GM18867 (cell line): Measurements from ENCODE around the gene MBLAC1.

ENCODE experiments used
- ATAC-seq: cut with Tn5 transposase; IDR thresholded peaks from one replicate; pipeline ENCODE4 v1.9.1; 2021; ENCODE audit warnings: mild to moderate bottlenecking, moderate library complexity; ENCODE audit not compliant: unreplicated experiment

The MBLAC1 gene, protein sequence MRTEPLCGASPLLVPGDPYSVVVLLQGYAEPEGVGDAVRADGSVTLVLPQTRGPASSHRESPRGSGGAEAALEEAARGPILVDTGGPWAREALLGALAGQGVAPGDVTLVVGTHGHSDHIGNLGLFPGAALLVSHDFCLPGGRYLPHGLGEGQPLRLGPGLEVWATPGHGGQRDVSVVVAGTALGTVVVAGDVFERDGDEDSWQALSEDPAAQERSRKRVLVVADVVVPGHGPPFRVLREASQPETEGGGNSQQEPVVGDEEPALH

GRCh38 chr7:100126931-100127865 lies at the start of gene MBLAC1:
Gene MBLAC1, plus strand, starts transcription at chr7:100126967. Its CDS starts 429 bp downstream, at chr7:100127396.
- peak; percentile 69 for ATAC-seq

- ATAC-seq = no peak
Measured at GRCh38 chr7:100077205-100077604, 49.6 kb upstream of the MBLAC1 start.

GRCh38 chr7:100079024-100079560 lies 47.7 kb upstream of the MBLAC1 start:
- ATAC-seq = no peak

DNA sequence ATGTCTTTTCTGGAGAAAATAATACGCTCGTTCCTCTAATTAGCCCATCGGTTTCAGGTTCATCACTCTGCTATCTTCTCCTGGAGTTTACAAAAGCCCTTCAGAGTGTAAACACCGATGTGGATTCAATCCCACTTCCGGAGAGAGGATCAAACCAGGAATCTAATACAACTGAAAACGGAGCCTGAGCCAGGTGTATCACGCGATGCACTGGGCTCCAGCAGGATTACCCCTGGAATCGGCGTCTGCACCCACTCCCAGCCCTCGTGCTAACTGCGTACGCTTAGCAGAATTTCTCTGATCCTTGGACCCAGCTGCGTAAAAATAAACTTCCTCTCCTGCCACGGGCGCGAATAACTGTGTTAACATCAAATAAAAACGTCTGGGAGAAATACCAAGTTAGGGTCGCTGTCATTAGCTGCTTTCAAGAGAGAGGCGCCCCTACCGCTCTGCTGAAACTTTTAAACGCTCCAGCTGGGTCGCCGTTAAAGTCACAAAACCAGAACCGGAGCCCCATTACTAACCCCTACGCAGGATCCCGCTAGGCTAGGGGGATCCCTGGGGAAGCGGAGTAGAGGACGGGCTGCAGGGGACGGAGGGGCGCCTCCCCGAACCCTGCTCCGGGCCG lies 45.7 kb upstream of the MBLAC1 start:
- no peak for ATAC-seq

GRCh38 chr7:100081535-100082102 lies 45.1 kb upstream of the MBLAC1 start, which contains the start of gene ZNF3:
Gene ZNF3, minus strand, starts transcription at chr7:100081723. Its CDS starts 4,366 bp downstream, at chr7:100077357.
- peak; percentile 85 for ATAC-seq

- ATAC-seq = no peak
Measured at GRCh38 chr7:100082978-100083377, 43.8 kb upstream of the MBLAC1 start.

DNA sequence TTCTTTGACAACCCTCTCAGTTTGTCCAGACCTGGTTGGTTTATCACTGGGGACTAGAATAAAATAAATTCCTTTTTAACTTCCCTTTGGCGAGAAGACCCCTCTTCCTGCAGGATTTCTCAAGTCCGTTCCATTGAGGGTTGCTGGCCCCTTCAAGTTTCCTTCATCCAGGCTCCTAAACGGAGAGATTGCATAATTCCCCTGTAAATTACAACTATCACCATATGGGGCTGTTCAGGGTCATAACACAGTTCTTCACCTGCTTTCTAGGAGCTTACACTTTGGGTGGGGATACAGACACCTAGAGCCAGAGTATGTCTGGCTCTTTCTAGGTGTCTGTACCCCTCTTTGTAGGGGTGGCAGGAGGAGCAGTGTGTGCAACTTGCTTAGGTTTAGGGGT lies 41.3 kb upstream of the MBLAC1 start:
- no peak for ATAC-seq

GRCh38 chr7:100087055-100087750 lies 39.6 kb upstream of the MBLAC1 start:
- ATAC-seq = no peak

GRCh38 chr7:100088095-100088620 lies 38.6 kb upstream of the MBLAC1 start:
- no peak for ATAC-seq

DNA sequence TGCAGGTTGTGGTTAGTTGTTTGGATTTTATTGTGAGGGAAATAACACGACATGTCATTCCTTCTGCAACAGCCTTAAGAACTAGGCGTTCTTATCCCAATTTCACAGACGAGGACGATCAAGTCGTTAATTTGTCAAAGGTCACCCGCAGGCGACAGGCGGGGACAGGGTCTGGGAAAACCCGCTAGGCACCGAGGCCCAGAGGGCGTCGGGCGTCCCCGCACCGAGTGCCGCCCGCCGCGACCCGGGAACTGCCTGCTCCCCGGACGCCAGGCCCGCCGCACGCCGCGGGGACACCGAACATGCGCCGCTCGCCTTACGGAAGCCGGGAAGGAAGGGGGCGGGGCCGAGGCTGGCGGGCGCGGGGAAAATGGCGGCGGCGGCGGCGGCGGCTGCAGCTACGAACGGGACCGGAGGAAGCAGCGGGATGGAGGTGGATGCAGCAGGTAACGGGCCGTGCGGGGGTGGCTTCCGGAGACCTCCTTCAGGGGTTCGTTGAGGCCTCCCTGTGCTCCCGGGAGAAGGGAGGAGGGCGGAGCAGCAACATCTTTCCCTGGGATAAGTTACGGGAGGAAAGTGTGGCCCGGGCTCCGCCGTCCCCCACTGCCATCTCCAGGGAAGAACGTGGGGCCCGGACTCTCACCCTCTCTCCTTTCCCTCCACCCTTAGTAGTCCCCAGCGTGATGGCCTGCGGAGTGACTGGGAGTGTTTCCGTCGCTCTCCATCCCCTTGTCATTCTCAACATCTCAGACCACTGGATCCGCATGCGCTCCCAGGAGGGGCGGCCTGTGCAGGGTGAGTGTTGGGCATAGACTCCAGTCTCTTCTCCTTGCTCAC lies 37.9 kb upstream of the MBLAC1 start, which contains the start of gene COPS6:
Gene COPS6 (plus strand): TSS at position 349 of the 837 bp plus-strand sequence. CDS start 22 bp downstream, at position 371.
- no peak for ATAC-seq

DNA sequence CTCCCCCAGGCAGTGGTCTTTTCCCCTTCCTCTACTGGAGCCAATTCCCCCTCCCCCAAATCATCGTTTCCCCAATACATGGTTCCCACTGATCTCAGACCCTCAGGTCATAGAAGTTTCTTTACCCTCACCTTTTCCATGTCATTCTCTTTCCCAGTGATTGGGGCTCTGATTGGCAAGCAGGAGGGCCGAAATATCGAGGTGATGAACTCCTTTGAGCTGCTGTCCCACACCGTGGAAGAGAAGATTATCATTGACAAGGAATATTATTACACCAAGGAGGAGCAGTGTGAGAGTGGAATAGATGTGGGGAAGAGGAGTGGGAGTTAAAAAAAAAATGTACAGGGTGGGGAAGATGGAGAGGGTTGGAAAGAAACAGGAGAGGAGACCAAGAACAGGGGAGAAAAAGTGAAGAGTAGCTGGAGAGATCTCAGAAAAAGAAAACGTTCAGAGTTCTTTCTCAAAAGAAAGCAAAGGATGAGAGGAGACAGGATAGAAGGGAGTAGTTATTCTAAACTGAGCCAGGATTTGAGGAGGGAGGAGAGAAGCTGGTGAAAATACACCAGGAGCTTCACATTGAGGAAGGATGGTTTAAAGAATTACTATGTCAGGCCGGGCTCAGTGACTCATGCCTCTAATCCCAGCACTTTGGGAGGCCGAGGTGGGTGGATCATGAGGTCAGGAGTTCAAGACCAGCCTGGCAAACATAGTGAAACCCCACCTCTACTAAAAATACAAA lies 37.1 kb upstream of the MBLAC1 start:
- ATAC-seq = no peak

DNA sequence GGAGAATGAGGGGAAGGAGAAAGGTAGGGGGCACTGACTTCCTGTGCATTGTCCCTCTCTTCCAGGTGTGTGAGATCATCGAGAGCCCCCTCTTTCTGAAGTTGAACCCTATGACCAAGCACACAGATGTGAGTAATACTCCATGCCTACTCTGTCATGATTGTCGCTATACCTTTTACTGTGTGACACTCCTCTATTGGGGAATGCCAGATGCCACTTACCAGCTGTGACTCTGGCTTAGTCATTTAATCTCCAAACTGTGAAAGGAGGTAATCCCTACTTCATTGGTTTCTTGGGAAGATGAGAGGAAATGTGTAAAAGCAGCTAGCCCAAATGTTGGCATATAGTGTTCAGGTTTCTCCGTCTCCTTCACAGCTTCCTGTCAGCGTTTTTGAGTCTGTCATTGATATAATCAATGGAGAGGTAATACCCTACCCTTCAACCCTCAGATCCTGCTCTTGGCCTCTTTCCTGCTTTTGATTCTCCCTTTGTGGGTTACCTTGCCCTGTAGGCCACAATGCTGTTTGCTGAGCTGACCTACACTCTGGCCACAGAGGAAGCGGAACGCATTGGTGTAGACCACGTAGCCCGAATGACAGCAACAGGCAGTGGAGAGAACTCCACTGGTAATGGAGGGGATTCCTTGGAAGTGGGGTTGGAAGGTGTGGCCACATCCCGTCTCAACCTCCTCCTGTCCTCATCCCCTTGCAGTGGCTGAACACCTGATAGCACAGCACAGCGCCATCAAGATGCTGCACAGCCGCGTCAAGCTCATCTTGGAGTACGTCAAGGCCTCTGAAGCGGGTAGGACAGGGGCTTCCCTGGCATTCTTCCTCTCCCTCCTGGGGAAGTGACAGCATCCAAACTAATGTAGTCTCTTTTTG lies 36.0 kb upstream of the MBLAC1 start:
- ATAC-seq = no peak

DNA sequence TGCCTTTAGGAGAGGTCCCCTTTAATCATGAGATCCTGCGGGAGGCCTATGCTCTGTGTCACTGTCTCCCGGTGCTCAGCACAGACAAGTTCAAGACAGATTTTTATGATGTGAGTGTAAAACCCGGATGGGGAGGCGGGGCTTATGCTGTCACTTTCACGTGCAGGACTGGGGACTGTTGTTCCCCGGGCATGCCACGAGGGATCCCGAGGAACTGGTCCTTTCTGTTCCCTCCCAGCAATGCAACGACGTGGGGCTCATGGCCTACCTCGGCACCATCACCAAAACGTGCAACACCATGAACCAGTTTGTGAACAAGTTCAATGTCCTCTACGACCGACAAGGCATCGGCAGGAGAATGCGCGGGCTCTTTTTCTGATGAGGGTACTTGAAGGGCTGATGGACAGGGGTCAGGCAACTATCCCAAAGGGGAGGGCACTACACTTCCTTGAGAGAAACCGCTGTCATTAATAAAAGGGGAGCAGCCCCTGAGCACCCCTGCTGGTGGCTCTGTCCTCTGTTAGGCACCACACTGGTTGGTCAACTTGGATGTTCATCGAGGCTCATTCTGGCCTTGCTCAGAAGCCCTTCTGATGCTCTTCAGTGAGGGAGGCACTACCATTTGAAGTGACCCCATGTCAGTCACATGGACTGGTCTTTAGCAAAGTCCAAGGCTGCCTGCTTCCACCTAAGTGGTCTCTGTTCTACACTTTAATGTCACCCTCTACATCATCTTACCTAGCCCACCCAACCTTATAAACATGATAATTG lies 35.2 kb upstream of the MBLAC1 start:
- ATAC-seq = no peak

- ATAC-seq = no peak
Measured at GRCh38 chr7:100093054-100093453, 33.7 kb upstream of the MBLAC1 start.

DNA sequence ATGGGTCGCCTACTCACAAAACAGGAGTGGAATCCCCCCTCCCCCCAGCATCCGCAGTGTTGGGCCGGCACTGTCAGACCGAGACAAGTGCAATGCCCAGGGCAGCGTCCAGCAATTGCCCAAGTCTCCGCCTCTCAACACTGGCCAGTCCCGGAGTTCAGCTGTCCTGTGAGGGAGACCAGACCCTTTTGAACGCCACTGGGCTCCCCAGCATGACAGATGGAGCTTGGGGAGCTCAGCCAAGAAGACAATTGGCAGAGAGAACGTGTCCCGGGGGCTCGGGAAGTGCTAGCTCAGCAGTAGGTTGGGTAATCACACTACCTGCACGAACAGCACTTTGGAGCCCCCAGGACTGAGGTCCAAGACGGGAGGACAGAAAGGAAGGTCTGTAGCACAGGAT lies 33.3 kb upstream of the MBLAC1 start:
- ATAC-seq = no peak

DNA sequence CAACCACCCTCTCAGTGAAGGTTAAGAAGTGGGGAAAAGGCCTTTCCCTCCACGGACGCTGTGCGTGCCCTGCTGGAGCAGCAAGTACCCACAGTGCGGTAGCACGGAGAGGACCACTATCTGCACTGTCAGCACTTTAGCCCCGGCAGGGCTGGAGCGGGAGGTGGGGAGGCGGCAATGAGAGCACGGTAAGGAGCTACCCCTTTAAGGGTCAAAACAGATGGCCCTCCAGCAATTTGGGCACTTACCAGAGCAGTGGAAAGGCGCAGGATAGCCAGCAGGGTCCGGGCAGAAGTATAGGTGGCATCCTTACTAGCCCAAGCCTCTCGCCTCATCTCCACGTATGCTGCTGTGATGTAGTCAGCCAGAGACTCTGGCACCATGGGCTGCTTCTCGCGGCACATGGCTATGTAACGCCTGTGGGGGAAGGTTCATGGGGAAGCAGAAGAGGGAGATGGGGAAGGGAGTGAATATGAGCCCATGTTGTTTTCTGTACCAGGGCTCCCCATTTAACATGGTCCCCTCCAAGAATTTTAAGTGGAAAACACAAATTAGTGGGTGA lies 32.8 kb upstream of the MBLAC1 start:
- ATAC-seq = no peak
